ENCODE data around the gene SLC6A4. TPM values are rescaled to one million over a fixed set of nuclear protein-coding genes. Genes with fewer than 3 reads are reported as not detected.

SLC6A4 gene
- total RNA-seq, 1 experiment from 2014 or later, result 0.16 TPM

GRCh38 chr17:30191072-30191471 lies 44.4 kb downstream of the SLC6A4 start:
- Histone ChIP-seq H3K4me3 (no peak overlapping the region), H3K36me3 (peaks cover 9% of the 10 kb centered on the region; the same call in 1 of the 2 replicates), H3K4me1 (no peaks in the 10 kb centered on the region), H3K27ac (no peak overlapping the region), H3K27me3 (no peaks in the 10 kb centered on the region), H3K9me3 (replicated peaks) (no peaks in the 10 kb centered on the region; the same call in 1 of the 2 replicates)
- no peak for DNase-seq

DNA sequence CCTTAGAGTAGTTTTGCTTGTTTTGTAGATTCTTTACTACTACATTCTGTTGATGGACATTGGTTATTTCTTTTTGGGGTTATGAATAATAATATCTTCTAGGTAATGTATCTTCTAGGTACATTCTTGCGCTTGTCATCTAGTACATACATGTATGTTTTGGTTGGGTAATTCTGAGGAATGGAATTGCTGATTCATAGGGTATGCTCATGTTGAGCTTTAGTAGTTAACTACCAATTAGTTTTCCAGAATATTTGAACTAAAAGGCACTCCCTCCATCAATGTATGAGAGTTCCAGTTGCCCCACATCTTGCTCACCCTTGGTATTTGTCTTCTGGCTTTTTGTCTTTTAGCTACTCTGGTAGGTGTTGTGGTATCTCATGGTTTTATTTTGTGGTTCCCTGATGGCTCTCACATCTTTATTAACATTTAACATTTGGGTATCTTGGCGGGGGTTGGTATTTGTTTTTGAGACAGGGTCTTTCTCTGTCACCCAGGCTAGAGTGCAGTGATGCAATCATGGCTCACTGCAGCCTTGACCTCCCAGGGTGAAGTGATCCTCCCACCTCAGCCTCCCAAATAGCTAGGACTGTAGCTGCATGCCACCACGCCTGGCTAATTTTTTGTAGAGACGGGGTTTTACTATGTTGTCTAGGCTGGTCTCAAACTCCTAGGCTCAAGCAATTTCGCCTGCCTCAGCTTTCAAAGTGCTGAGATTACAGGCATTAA lies 47.1 kb downstream of the SLC6A4 start:
- H3K9me3 ChIP-seq (replicated peaks), result no peaks in the 10 kb centered on the region

GRCh38 chr17:30187573-30187972 lies 47.9 kb downstream of the SLC6A4 start:
- Histone ChIP-seq H3K27me3 (no peaks in the 10 kb centered on the region), H3K9me3 (replicated peaks) (no peaks in the 10 kb centered on the region), H3K36me3 (peaks cover 38% of the 10 kb centered on the region), H3K4me1 (no peaks in the 10 kb centered on the region), H3K27ac (no peak overlapping the region), H3K4me3 (no peak overlapping the region)
- no peak for DNase-seq

More for the DNA sequence above, 47.1 kb downstream of the SLC6A4 start:
- DNase-seq, result no peak
- no peak overlapping the region for H3K4me3 ChIP-seq
- no peaks in the 10 kb centered on the region for H3K4me1 ChIP-seq
- H3K36me3 ChIP-seq, result peaks cover 30% of the 10 kb centered on the region
- H3K27ac ChIP-seq, result no peak overlapping the region
- H3K27me3 ChIP-seq, result no peaks in the 10 kb centered on the region

GRCh38 chr17:30186761-30187160 lies 48.7 kb downstream of the SLC6A4 start:
- DNase-seq, result no peak
- Histone ChIP-seq H3K4me3 (no peak overlapping the region), H3K9me3 (replicated peaks) (no peaks in the 10 kb centered on the region), H3K27ac (no peak overlapping the region), H3K27me3 (no peaks in the 10 kb centered on the region), H3K4me1 (no peaks in the 10 kb centered on the region), H3K36me3 (peaks cover 46% of the 10 kb centered on the region)

- DNase-seq, result no peak
- H3K4me1 ChIP-seq, result no peaks in the 10 kb centered on the region
- H3K9me3 ChIP-seq (replicated peaks), result no peaks in the 10 kb centered on the region
- peaks cover 59% of the 10 kb centered on the region for H3K36me3 ChIP-seq
- no peak overlapping the region for H3K4me3 ChIP-seq
- H3K27me3 ChIP-seq, result no peaks in the 10 kb centered on the region
- H3K27ac ChIP-seq, result no peak overlapping the region
Measured at GRCh38 chr17:30176855-30177254, 58.6 kb downstream of the SLC6A4 start.

DNA sequence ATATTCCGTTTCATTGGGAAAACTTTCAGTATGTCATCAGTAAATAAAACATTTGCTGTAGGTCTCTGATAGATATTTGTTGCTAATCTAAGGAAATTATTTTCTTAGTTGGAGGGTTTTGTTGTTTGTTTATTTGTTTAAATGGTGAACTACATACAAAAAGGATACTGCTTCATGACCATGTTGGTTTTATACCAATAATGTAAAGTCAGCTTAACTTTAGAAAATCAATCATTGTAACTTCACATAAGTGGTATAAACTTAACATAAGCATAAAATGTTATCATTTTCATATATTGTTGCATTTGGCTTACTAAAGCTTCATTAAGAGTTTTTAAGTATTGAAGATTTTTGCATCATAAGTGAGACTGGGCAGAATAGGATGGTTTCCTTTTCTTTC lies 60.9 kb downstream of the SLC6A4 start:
- no peak for DNase-seq
- Histone ChIP-seq H3K4me3 (no peak overlapping the region), H3K27ac (no peak overlapping the region), H3K9me3 (replicated peaks) (no peaks in the 10 kb centered on the region), H3K4me1 (no peaks in the 10 kb centered on the region), H3K36me3 (peaks cover 42% of the 10 kb centered on the region), H3K27me3 (no peaks in the 10 kb centered on the region)

DNA sequence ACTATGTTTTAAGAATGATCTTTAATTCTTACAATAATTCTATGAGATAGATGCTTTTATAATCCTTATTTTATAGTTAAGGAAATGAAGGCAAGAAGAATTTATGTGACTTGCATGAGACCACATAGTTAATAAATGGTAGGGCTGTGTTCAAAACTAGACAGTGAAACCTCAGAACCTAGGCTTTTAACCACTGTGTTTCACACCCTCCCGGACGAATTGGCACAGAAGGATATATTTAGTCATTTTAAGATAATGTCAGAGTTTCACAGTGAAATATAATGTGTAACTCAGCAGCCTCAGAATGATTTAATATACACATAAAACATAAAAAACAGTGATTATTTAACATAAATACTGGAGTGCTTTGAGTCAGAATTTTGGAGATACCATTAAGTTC lies 61.8 kb downstream of the SLC6A4 start:
- no peak overlapping the region for H3K4me3 ChIP-seq
- no peaks in the 10 kb centered on the region for H3K9me3 ChIP-seq (replicated peaks)
- H3K27ac ChIP-seq, result no peak overlapping the region
- H3K36me3 ChIP-seq, result peaks cover 41% of the 10 kb centered on the region
- H3K27me3 ChIP-seq, result no peaks in the 10 kb centered on the region
- DNase-seq, result no peak
- H3K4me1 ChIP-seq, result no peaks in the 10 kb centered on the region

DNA sequence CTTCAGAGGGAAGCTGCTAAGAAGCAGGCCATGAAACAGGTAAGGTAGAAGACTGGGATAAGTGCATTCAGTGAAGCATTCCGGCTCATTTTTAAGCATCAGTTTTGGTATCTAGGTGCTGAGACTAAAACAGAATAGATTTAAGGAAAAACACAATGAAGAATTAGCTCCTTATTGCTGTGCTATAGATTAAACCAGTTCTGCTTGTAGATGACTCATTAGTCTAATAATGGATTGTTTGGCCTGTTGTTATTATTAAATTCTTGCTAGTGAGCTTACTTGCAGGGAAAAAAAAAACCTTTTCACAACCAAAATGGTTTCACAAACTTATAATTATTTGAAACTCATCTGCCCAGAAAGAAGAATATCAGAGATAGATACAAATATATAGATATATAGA lies 62.9 kb downstream of the SLC6A4 start:
- Histone ChIP-seq H3K27me3 (no peaks in the 10 kb centered on the region), H3K4me3 (no peak overlapping the region), H3K36me3 (peaks cover 40% of the 10 kb centered on the region), H3K9me3 (replicated peaks) (no peaks in the 10 kb centered on the region), H3K4me1 (no peaks in the 10 kb centered on the region), H3K27ac (no peak overlapping the region)
- no peak for DNase-seq

- H3K4me3 ChIP-seq, result no peak overlapping the region
- DNase-seq, result no peak
- H3K36me3 ChIP-seq, result peaks cover 45% of the 10 kb centered on the region
- H3K4me1 ChIP-seq, result no peaks in the 10 kb centered on the region
- no peaks in the 10 kb centered on the region for H3K27me3 ChIP-seq
- no peak overlapping the region for H3K27ac ChIP-seq
- H3K9me3 ChIP-seq (replicated peaks), result no peaks in the 10 kb centered on the region
Measured at GRCh38 chr17:30170415-30170987, 65.0 kb downstream of the SLC6A4 start.

DNA sequence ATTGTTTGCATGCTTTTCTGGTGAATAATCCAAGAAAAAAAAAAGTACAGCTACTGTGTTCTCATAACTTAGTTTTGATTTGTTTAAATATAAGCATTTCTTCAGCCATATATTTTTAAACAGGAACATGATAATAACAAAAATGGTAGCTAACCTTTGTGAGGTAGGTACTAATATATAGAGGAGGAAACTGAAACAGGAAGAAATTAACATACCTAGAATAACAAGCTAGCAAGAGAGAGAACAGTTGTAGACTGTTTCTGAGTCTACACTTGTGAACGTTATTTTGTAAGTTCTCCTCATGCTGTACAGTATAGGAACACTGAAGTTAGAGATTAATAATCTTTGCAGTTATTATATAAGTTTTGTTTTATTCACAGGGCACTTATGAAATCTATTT lies 69.5 kb downstream of the SLC6A4 start:
- Histone ChIP-seq H3K9me3 (replicated peaks) (no peaks in the 10 kb centered on the region), H3K27ac (no peak overlapping the region), H3K4me3 (no peak overlapping the region), H3K27me3 (no peaks in the 10 kb centered on the region), H3K36me3 (peaks cover 29% of the 10 kb centered on the region), H3K4me1 (no peaks in the 10 kb centered on the region)
- no peak for DNase-seq

- no peak for DNase-seq
- no peaks in the 10 kb centered on the region for H3K9me3 ChIP-seq (replicated peaks)
- H3K27ac ChIP-seq, result no peak overlapping the region
- peaks cover 36% of the 10 kb centered on the region for H3K36me3 ChIP-seq
- no peak overlapping the region for H3K4me3 ChIP-seq
- no peaks in the 10 kb centered on the region for H3K27me3 ChIP-seq
- H3K4me1 ChIP-seq, result no peaks in the 10 kb centered on the region
Measured at GRCh38 chr17:30165147-30165546, 70.3 kb downstream of the SLC6A4 start.

DNA sequence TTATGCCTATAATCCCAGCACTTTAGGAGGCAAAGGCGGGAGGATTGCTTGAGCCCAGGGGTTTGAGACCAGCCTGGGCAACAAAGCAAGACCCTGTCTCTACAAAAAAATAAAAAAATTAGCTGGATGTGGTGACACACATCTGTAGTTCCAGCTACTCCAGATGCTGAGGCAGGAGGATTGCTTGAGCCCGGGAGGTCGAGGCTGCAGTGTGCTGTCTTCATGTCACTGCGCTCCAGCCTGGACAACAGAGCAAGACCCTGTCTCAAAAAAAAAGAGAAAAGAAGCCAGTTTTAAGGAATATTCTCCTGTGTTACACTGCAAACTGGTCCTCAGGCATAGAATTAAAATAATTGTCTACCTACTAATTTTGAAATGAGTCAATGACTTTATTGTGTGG lies 71.0 kb downstream of the SLC6A4 start:
- Histone ChIP-seq H3K27ac (no peak overlapping the region), H3K36me3 (peaks cover 42% of the 10 kb centered on the region), H3K4me1 (no peaks in the 10 kb centered on the region), H3K4me3 (no peak overlapping the region), H3K9me3 (replicated peaks) (no peaks in the 10 kb centered on the region), H3K27me3 (no peaks in the 10 kb centered on the region)
- no peak for DNase-seq

GRCh38 chr17:30161601-30162000 lies 73.9 kb downstream of the SLC6A4 start:
- 0 out of 2 replicates have a peak, but pooled peaks cover 4% of the 10 kb centered on the region for H3K9me3 ChIP-seq (replicated peaks)
- peaks cover 48% of the 10 kb centered on the region for H3K36me3 ChIP-seq
- DNase-seq, result no peak

DNA sequence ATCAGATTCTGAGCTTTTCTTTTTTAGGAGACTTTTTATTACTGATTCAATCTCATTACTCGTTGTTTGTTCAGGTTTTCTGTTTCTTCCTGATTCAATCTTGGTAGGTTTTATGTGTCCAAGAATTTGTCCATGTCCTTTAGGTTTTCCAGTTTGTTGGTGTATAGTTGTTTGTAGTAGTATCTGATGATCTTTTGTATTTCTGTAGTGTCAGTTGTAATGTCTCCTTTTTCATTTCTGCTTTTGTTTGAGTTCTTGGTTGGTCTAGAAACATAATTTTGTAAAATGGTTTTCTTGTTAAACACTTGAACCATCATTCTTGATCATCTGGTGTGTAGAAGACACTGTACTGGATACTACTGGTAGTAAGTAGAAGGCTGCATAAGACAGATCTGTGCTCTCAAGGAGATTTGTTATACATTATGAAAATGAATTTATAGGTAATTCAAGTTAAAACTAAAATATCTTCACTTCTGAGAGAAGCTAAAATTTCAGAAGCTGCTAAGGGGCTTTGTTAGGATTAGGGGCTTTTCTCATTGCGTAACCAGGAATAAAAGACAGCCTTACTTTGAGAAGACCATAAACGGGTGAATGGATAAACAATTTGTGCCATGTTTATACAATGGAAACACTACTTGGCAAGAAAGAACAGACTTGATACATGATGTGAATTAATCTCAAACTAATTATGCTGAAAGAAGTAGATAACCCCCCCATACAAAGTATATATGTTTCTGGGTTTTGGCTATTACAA lies 74.9 kb downstream of the SLC6A4 start:
- Histone ChIP-seq H3K9me3 (replicated peaks) (0 out of 2 replicates have a peak, but pooled peaks cover 4% of the 10 kb centered on the region), H3K36me3 (peaks cover 44% of the 10 kb centered on the region), H3K27ac (no peak overlapping the region), H3K27me3 (no peaks in the 10 kb centered on the region), H3K4me1 (no peaks in the 10 kb centered on the region), H3K4me3 (no peak overlapping the region)
- DNase-seq, result no peak

More at GRCh38 chr17:30161601-30162000, 73.9 kb downstream of the SLC6A4 start:
- H3K27ac ChIP-seq, result no peak overlapping the region
- no peak overlapping the region for H3K4me3 ChIP-seq
- H3K4me1 ChIP-seq, result no peaks in the 10 kb centered on the region
- no peaks in the 10 kb centered on the region for H3K27me3 ChIP-seq
